Heart left ventricle (tissue), 13 donors: ENCODE data around the gene TNRC6B.

Source experiments
- CTCF ChIP-seq, 12 donors: fragments of 200-600 bp; sonication (generic) in 4 of 12; IDR thresholded peaks; one replicate each; pipeline versions ENCODE4 v1.5.0 to v1.8.0; 2018 to 2022; ENCODE audit warnings: antibody characterized with exemption in 12 of 12, mild to moderate bottlenecking in 5 of 12
- POLR2A ChIP-seq, 2 donors: fragments of 450-650 bp; IDR thresholded peaks; one replicate each; pipeline ENCODE4 v1.6.1; 2017; ENCODE audit warnings: antibody characterized with exemption in 2 of 2, mild to moderate bottlenecking in 2 of 2, moderate library complexity in 2 of 2
- donor health status: ischemic (EF 13 %, LVEDD 7.1; RV severe dilation, severe dysfunction).
- donor health status: DM: no; HTN: yes; CAD: no.
- donor health status: DM: no; HTN: no; CAD: no.
- donor health status: ischemic (EF 25% LVEDD 6.9; RV normal size, moderate dysfunction).
- donor health status: ischemic (EF 25% LVEDD 5.7; RV mildly dilated, moderate dysfunction).
- donor health status: ischemic (EF 35%, LVEDD 5.7; RV mildly dilated, moderate dysfunction).
- donor health status: nonischemic (EF 11% LVEDD 7.7; RV severe dilation, severe dysfunction).
- donor health status: DM: yes; HTN: yes; CAD: no.
- donor health status: PGD.
- donor health status: ischemic (EF 29% LVEDD 5.4; RV normal size, mild dysfunction).
- donor health status: nonischemic (EF 23%, LVEDD 6.1; RV moderate dilation, normal function).

- TF ChIP-seq POLR2A (IDR thresholded peaks at IDR 0.05) (no peak), CTCF (IDR thresholded peaks at IDR 0.05) (no peak)
Observed at GRCh38 chr22:40290516-40290915, 112.8 kb downstream of the TNRC6B start.
